ENCODE data around the gene EMCN.
"Not testable (repeated sequence)": the region's sequence is repeated elsewhere in the genome, so short reads cannot be mapped to it uniquely, and the experiment has no call there.

The EMCN gene

GRCh38 chr4:100545427-100545826 is 27.6 kb upstream of the EMCN start:
- no peak overlapping the region for H3K4me3 ChIP-seq (replicated peaks in 1 of 2; ENCODE audit: low read depth in 2 of 2, low read length in 2 of 2)
- TF ChIP-seq, protein P1, sequence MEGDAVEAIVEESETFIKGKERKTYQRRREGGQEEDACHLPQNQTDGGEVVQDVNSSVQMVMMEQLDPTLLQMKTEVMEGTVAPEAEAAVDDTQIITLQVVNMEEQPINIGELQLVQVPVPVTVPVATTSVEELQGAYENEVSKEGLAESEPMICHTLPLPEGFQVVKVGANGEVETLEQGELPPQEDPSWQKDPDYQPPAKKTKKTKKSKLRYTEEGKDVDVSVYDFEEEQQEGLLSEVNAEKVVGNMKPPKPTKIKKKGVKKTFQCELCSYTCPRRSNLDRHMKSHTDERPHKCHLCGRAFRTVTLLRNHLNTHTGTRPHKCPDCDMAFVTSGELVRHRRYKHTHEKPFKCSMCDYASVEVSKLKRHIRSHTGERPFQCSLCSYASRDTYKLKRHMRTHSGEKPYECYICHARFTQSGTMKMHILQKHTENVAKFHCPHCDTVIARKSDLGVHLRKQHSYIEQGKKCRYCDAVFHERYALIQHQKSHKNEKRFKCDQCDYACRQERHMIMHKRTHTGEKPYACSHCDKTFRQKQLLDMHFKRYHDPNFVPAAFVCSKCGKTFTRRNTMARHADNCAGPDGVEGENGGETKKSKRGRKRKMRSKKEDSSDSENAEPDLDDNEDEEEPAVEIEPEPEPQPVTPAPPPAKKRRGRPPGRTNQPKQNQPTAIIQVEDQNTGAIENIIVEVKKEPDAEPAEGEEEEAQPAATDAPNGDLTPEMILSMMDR (IDR thresholded peaks at IDR 0.05; ENCODE audit: low read depth, low read length), result no peak
- no peak for DNase-seq (ENCODE audit: low read depth in 2 of 2)

DNA sequence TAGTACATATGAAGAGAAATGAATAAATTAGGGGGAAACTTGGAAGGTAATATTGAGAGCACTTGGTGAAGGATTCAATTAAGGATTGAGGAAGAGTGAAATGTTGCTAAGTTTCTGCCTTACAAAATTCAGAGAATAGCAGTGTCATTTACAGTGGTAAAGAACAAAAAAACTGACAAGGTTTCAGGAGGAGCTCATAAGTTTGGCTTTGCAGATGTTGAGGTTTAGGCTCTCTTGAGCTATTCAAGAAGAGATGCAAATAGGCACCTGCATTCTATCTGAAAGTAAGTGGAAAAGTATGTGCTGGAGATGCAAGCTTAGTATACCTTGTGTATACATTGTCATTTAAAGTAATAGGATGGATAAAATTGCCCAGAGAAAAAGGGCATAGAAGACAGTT is 22.3 kb upstream of the EMCN start:
- no peak overlapping the region for H3K4me3 ChIP-seq (replicated peaks in 1 of 2; ENCODE audit: low read depth in 2 of 2, low read length in 2 of 2)
- no peak for DNase-seq (ENCODE audit: low read depth in 2 of 2)
- TF ChIP-seq, protein P1 (IDR thresholded peaks at IDR 0.05; ENCODE audit: low read depth, low read length), result no peak

- no peak for DNase-seq (ENCODE audit: low read depth in 2 of 2)
- TF ChIP-seq, protein P1 (IDR thresholded peaks at IDR 0.05; ENCODE audit: low read depth, low read length), result no peak
- no peak overlapping the region for H3K4me3 ChIP-seq (replicated peaks in 1 of 2; ENCODE audit: low read depth in 2 of 2, low read length in 2 of 2)
Measured at GRCh38 chr4:100539706-100540105, 21.9 kb upstream of the EMCN start.

DNA sequence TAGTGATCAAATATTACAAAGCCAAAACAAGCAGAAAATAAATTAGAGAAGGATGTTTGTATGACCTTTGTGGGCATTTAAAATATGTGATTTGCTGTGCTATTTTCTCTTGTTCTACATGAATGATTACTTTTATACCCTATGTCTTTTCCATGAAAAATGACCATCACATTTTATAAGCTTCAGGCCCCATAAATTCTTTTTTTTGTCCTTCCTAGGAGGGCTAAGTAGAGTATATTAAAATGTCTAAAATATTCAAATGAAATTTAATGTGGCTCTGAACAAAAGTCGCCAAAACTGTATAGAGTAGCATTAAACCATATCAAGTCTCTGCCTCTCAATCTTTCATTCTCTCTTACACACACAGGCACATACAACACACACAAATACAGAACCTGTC is 15.9 kb upstream of the EMCN start:
- no peak overlapping the region for H3K4me3 ChIP-seq (replicated peaks in 1 of 2; ENCODE audit: low read depth in 2 of 2, low read length in 2 of 2)
- TF ChIP-seq, protein P1 (IDR thresholded peaks at IDR 0.05; ENCODE audit: low read depth, low read length), result no peak
- DNase-seq (ENCODE audit: low read depth in 2 of 2), result no peak

GRCh38 chr4:100530161-100530560 is 12.3 kb upstream of the EMCN start:
- H3K4me3 ChIP-seq (replicated peaks in 1 of 2; ENCODE audit: low read depth in 2 of 2, low read length in 2 of 2); DNase-seq (ENCODE audit: low read depth in 2 of 2): not testable (repeated sequence)

- no peak overlapping the region for H3K4me3 ChIP-seq (replicated peaks in 1 of 2; ENCODE audit: low read depth in 2 of 2, low read length in 2 of 2)
- DNase-seq (ENCODE audit: low read depth in 2 of 2), result peak; percentile 20 to 64
Measured at GRCh38 chr4:100525686-100526085, 7.9 kb upstream of the EMCN start.

DNA sequence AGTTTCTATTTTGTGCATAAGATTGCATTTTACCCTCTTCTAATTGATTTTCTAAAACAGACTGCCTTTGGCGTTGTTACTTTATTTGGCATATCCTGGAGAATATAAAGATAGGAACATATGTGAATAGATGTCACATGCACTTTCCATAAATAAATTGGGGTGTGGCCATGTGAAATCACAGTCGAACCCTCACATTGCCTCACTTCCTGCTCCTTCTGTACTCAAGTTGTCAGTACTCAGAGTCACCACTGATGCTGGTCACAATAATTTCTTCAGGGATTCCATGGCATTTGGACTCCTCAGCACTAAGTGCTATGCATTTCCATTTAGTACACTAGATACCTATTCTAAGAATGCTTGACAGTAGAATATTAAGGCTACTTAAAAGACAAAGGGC is 1.4 kb upstream of the EMCN start:
- H3K4me3 ChIP-seq (replicated peaks in 1 of 2; ENCODE audit: low read depth in 2 of 2, low read length in 2 of 2), result no peak overlapping the region
- DNase-seq (ENCODE audit: low read depth in 2 of 2), result peak in 1 of 2 donors; percentile 18
- TF ChIP-seq, protein P1 (IDR thresholded peaks at IDR 0.05; ENCODE audit: low read depth, low read length), result no peak

More at GRCh38 chr4:100525686-100526085, 7.9 kb upstream of the EMCN start:
- TF ChIP-seq, protein P1 (IDR thresholded peaks at IDR 0.05; ENCODE audit: low read depth, low read length), result no peak

All from cardiac fibroblast (primary cell).